Right atrium auricular region (tissue), 2 donors: ENCODE data around the gene LYPD6B. TPM values are rescaled to one million over a fixed set of nuclear protein-coding genes. Genes with fewer than 3 reads are reported as not detected.

Experiments
- DNase-seq: peaks from one replicate; pipeline ENCODE4 v3.0.0-alpha.2; 2019; ENCODE audit warnings: low spot score
- H3K27ac ChIP-seq, 2 donors: fragments of 200-600 bp; sonication (generic); 1 replicate in 1 of 2; 2 replicates in 1 of 2; pipeline ENCODE4 v1.5.1; 2016 to 2019
- H3K27me3 ChIP-seq, 2 donors: fragments of 200-600 bp; sonication (generic); one replicate each; pipeline versions ENCODE4 v1.5.1 to v1.6.0; 2017 to 2019
- H3K36me3 ChIP-seq: fragments of 200-600 bp; sonication (generic); one replicate; pipeline ENCODE4 v1.5.1; 2016
- H3K4me1 ChIP-seq, 2 donors: fragments of 200-600 bp; sonication (generic); one replicate each; pipeline versions ENCODE4 v1.5.1 to v1.6.0; 2017 to 2019
- H3K4me3 ChIP-seq, 2 donors: fragments of 200-600 bp; sonication (generic); 1 replicate in 1 of 2; 2 replicates in 1 of 2; pipeline ENCODE4 v1.5.1; 2017 to 2019; ENCODE audit warnings: mild to moderate bottlenecking in 1 of 2, moderate library complexity in 1 of 2
- H3K9me3 ChIP-seq, 2 donors: fragments of 200-600 bp; sonication (generic); one replicate each; pipeline ENCODE4 v1.5.1; 2019
- total RNA-seq, 2 donors: library from RNA; depleted of rRNA; stranded (reverse); fragments of >200 nt; gene quantifications; one replicate each; pipeline ENCODE4 v1.1.0, GENCODE V29; 2016
- TF ChIP-seq, protein P1 (sequence below), 2 donors: fragments of 200-600 bp; sonication (generic); IDR thresholded peaks; one replicate each; pipeline ENCODE4 v1.5.1; 2019; ENCODE audit warnings: antibody characterized with exemption in 2 of 2

LYPD6B gene
- total RNA-seq, 2 donors from 2014 or later: 0.28 TPM; not detected in 1

GRCh38 chr2:149042881-149043280 is 4.4 kb downstream of the LYPD6B start:
- no peak for DNase-seq
- H3K9me3 ChIP-seq: peaks cover 0 to 29% of the 10 kb centered on the region in 2 donors
- no peaks in the 10 kb centered on the region for H3K27me3 ChIP-seq
- TF ChIP-seq, protein P1, sequence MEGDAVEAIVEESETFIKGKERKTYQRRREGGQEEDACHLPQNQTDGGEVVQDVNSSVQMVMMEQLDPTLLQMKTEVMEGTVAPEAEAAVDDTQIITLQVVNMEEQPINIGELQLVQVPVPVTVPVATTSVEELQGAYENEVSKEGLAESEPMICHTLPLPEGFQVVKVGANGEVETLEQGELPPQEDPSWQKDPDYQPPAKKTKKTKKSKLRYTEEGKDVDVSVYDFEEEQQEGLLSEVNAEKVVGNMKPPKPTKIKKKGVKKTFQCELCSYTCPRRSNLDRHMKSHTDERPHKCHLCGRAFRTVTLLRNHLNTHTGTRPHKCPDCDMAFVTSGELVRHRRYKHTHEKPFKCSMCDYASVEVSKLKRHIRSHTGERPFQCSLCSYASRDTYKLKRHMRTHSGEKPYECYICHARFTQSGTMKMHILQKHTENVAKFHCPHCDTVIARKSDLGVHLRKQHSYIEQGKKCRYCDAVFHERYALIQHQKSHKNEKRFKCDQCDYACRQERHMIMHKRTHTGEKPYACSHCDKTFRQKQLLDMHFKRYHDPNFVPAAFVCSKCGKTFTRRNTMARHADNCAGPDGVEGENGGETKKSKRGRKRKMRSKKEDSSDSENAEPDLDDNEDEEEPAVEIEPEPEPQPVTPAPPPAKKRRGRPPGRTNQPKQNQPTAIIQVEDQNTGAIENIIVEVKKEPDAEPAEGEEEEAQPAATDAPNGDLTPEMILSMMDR (IDR thresholded peaks at IDR 0.05): no peak
- H3K27ac ChIP-seq: no peak overlapping the region
- H3K36me3 ChIP-seq: no peaks in the 10 kb centered on the region
- no peaks in the 10 kb centered on the region for H3K4me1 ChIP-seq
- no peak overlapping the region for H3K4me3 ChIP-seq

GRCh38 chr2:149044500-149044899 is 6.0 kb downstream of the LYPD6B start:
- H3K27ac ChIP-seq: no peak overlapping the region
- H3K27me3 ChIP-seq: no peaks in the 10 kb centered on the region
- TF ChIP-seq, protein P1 (IDR thresholded peaks at IDR 0.05): no peak
- H3K36me3 ChIP-seq: no peaks in the 10 kb centered on the region
- no peak for DNase-seq
- H3K4me1 ChIP-seq: no peaks in the 10 kb centered on the region
- no peak overlapping the region for H3K4me3 ChIP-seq
- peaks cover 0 to 35% of the 10 kb centered on the region in 2 donors for H3K9me3 ChIP-seq

GRCh38 chr2:149047118-149047517 is 8.6 kb downstream of the LYPD6B start:
- Histone ChIP-seq H3K9me3 (peaks cover 0 to 35% of the 10 kb centered on the region in 2 donors), H3K4me3 (no peak overlapping the region), H3K4me1 (no peaks in the 10 kb centered on the region), H3K27me3 (no peaks in the 10 kb centered on the region), H3K36me3 (no peaks in the 10 kb centered on the region), H3K27ac (no peak overlapping the region)
- TF ChIP-seq, protein P1 (IDR thresholded peaks at IDR 0.05): no peak
- DNase-seq: no peak

GRCh38 chr2:149049142-149049541 is 10.6 kb downstream of the LYPD6B start:
- Histone ChIP-seq H3K4me3 (no peak overlapping the region), H3K27ac (no peak overlapping the region), H3K27me3 (no peaks in the 10 kb centered on the region), H3K36me3 (no peaks in the 10 kb centered on the region), H3K9me3 (peaks cover 0 to 35% of the 10 kb centered on the region in 2 donors), H3K4me1 (no peaks in the 10 kb centered on the region)
- TF ChIP-seq, protein P1 (IDR thresholded peaks at IDR 0.05): no peak
- DNase-seq: no peak

- Histone ChIP-seq H3K36me3 (no peaks in the 10 kb centered on the region), H3K27me3 (no peaks in the 10 kb centered on the region), H3K4me3 (no peak overlapping the region), H3K4me1 (no peaks in the 10 kb centered on the region), H3K27ac (no peak overlapping the region), H3K9me3 (peaks cover 0 to 32% of the 10 kb centered on the region in 2 donors)
- no peak for DNase-seq
- TF ChIP-seq, protein P1 (IDR thresholded peaks at IDR 0.05): no peak
These were observed 11.7 kb downstream of the LYPD6B start for GRCh38 chr2:149050188-149050587.

GRCh38 chr2:149055751-149056150 is 17.3 kb downstream of the LYPD6B start:
- Histone ChIP-seq H3K4me3 (no peak overlapping the region), H3K27me3 (no peaks in the 10 kb centered on the region), H3K36me3 (no peaks in the 10 kb centered on the region), H3K27ac (no peak overlapping the region), H3K9me3 (no peaks in the 10 kb centered on the region), H3K4me1 (no peaks in the 10 kb centered on the region)
- TF ChIP-seq, protein P1 (IDR thresholded peaks at IDR 0.05): no peak
- no peak for DNase-seq
